ENCODE results near the gene SLX9.

SLX9 gene

DNA sequence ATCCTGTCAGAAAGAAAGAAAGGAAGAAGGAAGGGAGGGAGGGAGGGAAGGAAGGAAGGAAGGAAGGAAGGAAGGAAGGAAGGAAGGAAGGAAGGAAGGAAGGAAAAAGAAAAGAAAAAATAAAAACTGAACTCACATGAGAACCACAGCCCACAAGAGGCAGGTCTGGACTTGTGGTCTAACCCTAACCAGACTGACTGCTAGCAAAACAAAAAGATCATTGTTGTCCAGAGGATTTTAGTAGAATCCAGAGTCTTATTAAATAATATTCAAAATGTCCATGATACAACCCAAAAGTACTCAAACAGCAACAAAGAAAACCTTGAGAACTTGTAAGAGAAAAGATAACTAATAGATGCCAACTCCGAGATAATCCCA lies 14.5 kb upstream of the SLX9 start:
- Histone ChIP-seq H3K27me3 (ENCODE audit: insufficient read depth, poor library complexity, severe bottlenecking) (no peaks in the 10 kb centered on the region), H3K27ac (replicated peaks) (peak overlapping the region; percentile 69), H3K4me3 (replicated peaks; ENCODE audit: insufficient read depth, low read length) (no peak overlapping the region)
- DNase-seq (ENCODE audit: low read depth in 1 of 2, low spot score in 1 of 2), result no peak
- TF ChIP-seq POLR2AphosphoS5 (IDR thresholded peaks at IDR 0.05; ENCODE audit: low read depth) (no peak), GABPA (IDR thresholded peaks at IDR 0.05; ENCODE audit: low read depth) (no peak), CTCF (IDR thresholded peaks at IDR 0.05; ENCODE audit: insufficient read depth, low read length) (no peak), SPI1 (IDR thresholded peaks at IDR 0.05; ENCODE audit: borderline replicate concordance, low read depth) (no peak)
- TF ChIP-seq, protein P1, sequence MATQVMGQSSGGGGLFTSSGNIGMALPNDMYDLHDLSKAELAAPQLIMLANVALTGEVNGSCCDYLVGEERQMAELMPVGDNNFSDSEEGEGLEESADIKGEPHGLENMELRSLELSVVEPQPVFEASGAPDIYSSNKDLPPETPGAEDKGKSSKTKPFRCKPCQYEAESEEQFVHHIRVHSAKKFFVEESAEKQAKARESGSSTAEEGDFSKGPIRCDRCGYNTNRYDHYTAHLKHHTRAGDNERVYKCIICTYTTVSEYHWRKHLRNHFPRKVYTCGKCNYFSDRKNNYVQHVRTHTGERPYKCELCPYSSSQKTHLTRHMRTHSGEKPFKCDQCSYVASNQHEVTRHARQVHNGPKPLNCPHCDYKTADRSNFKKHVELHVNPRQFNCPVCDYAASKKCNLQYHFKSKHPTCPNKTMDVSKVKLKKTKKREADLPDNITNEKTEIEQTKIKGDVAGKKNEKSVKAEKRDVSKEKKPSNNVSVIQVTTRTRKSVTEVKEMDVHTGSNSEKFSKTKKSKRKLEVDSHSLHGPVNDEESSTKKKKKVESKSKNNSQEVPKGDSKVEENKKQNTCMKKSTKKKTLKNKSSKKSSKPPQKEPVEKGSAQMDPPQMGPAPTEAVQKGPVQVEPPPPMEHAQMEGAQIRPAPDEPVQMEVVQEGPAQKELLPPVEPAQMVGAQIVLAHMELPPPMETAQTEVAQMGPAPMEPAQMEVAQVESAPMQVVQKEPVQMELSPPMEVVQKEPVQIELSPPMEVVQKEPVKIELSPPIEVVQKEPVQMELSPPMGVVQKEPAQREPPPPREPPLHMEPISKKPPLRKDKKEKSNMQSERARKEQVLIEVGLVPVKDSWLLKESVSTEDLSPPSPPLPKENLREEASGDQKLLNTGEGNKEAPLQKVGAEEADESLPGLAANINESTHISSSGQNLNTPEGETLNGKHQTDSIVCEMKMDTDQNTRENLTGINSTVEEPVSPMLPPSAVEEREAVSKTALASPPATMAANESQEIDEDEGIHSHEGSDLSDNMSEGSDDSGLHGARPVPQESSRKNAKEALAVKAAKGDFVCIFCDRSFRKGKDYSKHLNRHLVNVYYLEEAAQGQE (IDR thresholded peaks at IDR 0.05; ENCODE audit: insufficient replicate concordance, low read depth), result no peak

- TF ChIP-seq, protein P1 (IDR thresholded peaks at IDR 0.05; ENCODE audit: insufficient replicate concordance, low read depth), result no peak
- TF ChIP-seq GABPA (IDR thresholded peaks at IDR 0.05; ENCODE audit: low read depth) (no peak), SPI1 (IDR thresholded peaks at IDR 0.05; ENCODE audit: borderline replicate concordance, low read depth) (no peak), POLR2AphosphoS5 (IDR thresholded peaks at IDR 0.05; ENCODE audit: low read depth) (no peak), CTCF (IDR thresholded peaks at IDR 0.05; ENCODE audit: insufficient read depth, low read length) (no peak)
- H3K27ac ChIP-seq (replicated peaks), result peak overlapping the region; percentile 69
- H3K4me3 ChIP-seq (replicated peaks; ENCODE audit: insufficient read depth, low read length), result no peak overlapping the region
- no peaks in the 10 kb centered on the region for H3K27me3 ChIP-seq (ENCODE audit: insufficient read depth, poor library complexity, severe bottlenecking)
- DNase-seq (ENCODE audit: low read depth in 1 of 2, low spot score in 1 of 2), result peak; percentile 69 to 74
Measured at GRCh38 chr21:44926331-44927101, 13.3 kb upstream of the SLX9 start.

GRCh38 chr21:44927259-44927586 lies 12.6 kb upstream of the SLX9 start:
- Histone ChIP-seq H3K4me3 (replicated peaks; ENCODE audit: insufficient read depth, low read length) (peak overlapping the region; percentile 6; the same call in 1 of the 2 replicates), H3K27me3 (ENCODE audit: insufficient read depth, poor library complexity, severe bottlenecking) (no peaks in the 10 kb centered on the region), H3K27ac (replicated peaks) (peak overlapping the region; percentile 69)
- no peak for DNase-seq (ENCODE audit: low read depth in 1 of 2, low spot score in 1 of 2)
- TF ChIP-seq POLR2AphosphoS5 (IDR thresholded peaks at IDR 0.05; ENCODE audit: low read depth), result no peak
- TF ChIP-seq, protein P1 (IDR thresholded peaks at IDR 0.05; ENCODE audit: insufficient replicate concordance, low read depth), result no peak
- TF ChIP-seq CTCF (IDR thresholded peaks at IDR 0.05; ENCODE audit: insufficient read depth, low read length), result no peak
- TF ChIP-seq SPI1 (IDR thresholded peaks at IDR 0.05; ENCODE audit: borderline replicate concordance, low read depth), result no peak
- no peak for TF ChIP-seq GABPA (IDR thresholded peaks at IDR 0.05; ENCODE audit: low read depth)

Data from HL-60 (cell line).